WERI-Rb-1 (cell line): ENCODE results near the gene SLC5A3.

ENCODE experiments used
- DNase-seq: peaks from one replicate; pipeline ENCODE4 v3.0.0-alpha.2; 2020
- H3K27ac ChIP-seq: fragments of 250-450 bp; sonication (Bioruptor Pico); 2 replicates; pipeline ENCODE4 v1.5.1; 2020; ENCODE audit warnings: mild to moderate bottlenecking, moderate library complexity
- H3K27me3 ChIP-seq: fragments of 250-450 bp; sonication (Bioruptor Pico); 2 replicates; pipeline ENCODE4 v1.5.1; 2021; ENCODE audit warnings: mild to moderate bottlenecking, low read depth, moderate library complexity; ENCODE audit not compliant: insufficient read depth, severe bottlenecking
- H3K36me3 ChIP-seq: fragments of 250-450 bp; sonication (Bioruptor Pico); 2 replicates; pipeline ENCODE4 v1.5.1; 2020; ENCODE audit warnings: mild to moderate bottlenecking, moderate library complexity
- H3K4me3 ChIP-seq: 2 replicates; pipeline ENCODE4 v1.5.1; 2011; ENCODE audit warnings: low read depth, mild to moderate bottlenecking, control low read depth, low read length
- H3K9me3 ChIP-seq: fragments of 250-450 bp; sonication (Bioruptor Pico); 2 replicates; pipeline ENCODE4 v1.5.1; 2021; ENCODE audit warnings: mild to moderate bottlenecking, moderate library complexity; ENCODE audit not compliant: severe bottlenecking
- CTCF ChIP-seq: IDR thresholded peaks from 2 replicates; pipeline ENCODE4 v1.5.1; 2011; ENCODE audit warnings: low read depth, mild to moderate bottlenecking, control low read depth, inconsistent platforms, low read length

The SLC5A3 gene

GRCh38 chr21:34088752-34089151 lies 15.4 kb downstream of the SLC5A3 start:
- H3K4me3 ChIP-seq, result no peak overlapping the region
- no peaks in the 10 kb centered on the region for H3K36me3 ChIP-seq
- no peak overlapping the region for H3K27ac ChIP-seq
- H3K9me3 ChIP-seq, result no peaks in the 10 kb centered on the region
- H3K27me3 ChIP-seq, result no peaks in the 10 kb centered on the region
- no peak for DNase-seq
- no peak for TF ChIP-seq CTCF

- no peak for DNase-seq
- no peak for TF ChIP-seq CTCF
- no peaks in the 10 kb centered on the region for H3K9me3 ChIP-seq
- H3K4me3 ChIP-seq, result no peak overlapping the region
- no peaks in the 10 kb centered on the region for H3K27me3 ChIP-seq
- peaks cover 7% of the 10 kb centered on the region for H3K36me3 ChIP-seq
- H3K27ac ChIP-seq, result no peak overlapping the region
Observed at GRCh38 chr21:34091032-34091431, 17.7 kb downstream of the SLC5A3 start.

- H3K27me3 ChIP-seq, result no peaks in the 10 kb centered on the region
- no peak overlapping the region for H3K27ac ChIP-seq
- H3K9me3 ChIP-seq, result no peaks in the 10 kb centered on the region
- TF ChIP-seq CTCF, result peak; percentile 39
- H3K4me3 ChIP-seq, result no peak overlapping the region
- H3K36me3 ChIP-seq, result peaks cover 11% of the 10 kb centered on the region
- no peak for DNase-seq
Observed at GRCh38 chr21:34091607-34092006, 18.2 kb downstream of the SLC5A3 start.

- no peaks in the 10 kb centered on the region for H3K9me3 ChIP-seq
- no peak for DNase-seq
- H3K27me3 ChIP-seq, result no peaks in the 10 kb centered on the region
- no peak for TF ChIP-seq CTCF
- H3K4me3 ChIP-seq, result no peak overlapping the region
- H3K27ac ChIP-seq, result no peak overlapping the region
- H3K36me3 ChIP-seq, result peaks cover 12% of the 10 kb centered on the region
Observed at GRCh38 chr21:34092262-34092921, 19.0 kb downstream of the SLC5A3 start.

GRCh38 chr21:34093083-34093482 lies 19.7 kb downstream of the SLC5A3 start:
- no peak overlapping the region for H3K27ac ChIP-seq
- peaks cover 12% of the 10 kb centered on the region for H3K36me3 ChIP-seq
- no peak for TF ChIP-seq CTCF
- H3K27me3 ChIP-seq, result no peaks in the 10 kb centered on the region
- no peaks in the 10 kb centered on the region for H3K9me3 ChIP-seq
- H3K4me3 ChIP-seq, result no peak overlapping the region
- DNase-seq, result no peak

- DNase-seq, result no peak
- no peaks in the 10 kb centered on the region for H3K27me3 ChIP-seq
- no peaks in the 10 kb centered on the region for H3K9me3 ChIP-seq
- H3K4me3 ChIP-seq, result no peak overlapping the region
- H3K36me3 ChIP-seq, result peaks cover 12% of the 10 kb centered on the region
- no peak for TF ChIP-seq CTCF
- H3K27ac ChIP-seq, result no peak overlapping the region
Observed at GRCh38 chr21:34094949-34095348, 21.6 kb downstream of the SLC5A3 start.
